HCT116 (cell line): Measurements from ENCODE around the gene WDR70.
"Not testable (repeated sequence)": the region's sequence is repeated elsewhere in the genome, so short reads cannot be mapped to it uniquely, and the experiment has no call there.

ENCODE experiments used
- CEBPB ChIP-seq: IDR thresholded peaks from 2 replicates; pipeline ENCODE4 v1.6.1; 2012; ENCODE audit warnings: low read depth
- CTCF ChIP-seq, 3 experiments: fragments of 200-600 bp in 1 of 3; sonication (generic) in 1 of 3; IDR thresholded peaks in 2 of 3; conservative IDR thresholded peaks in 1 of 3; 2 replicates each; pipeline ENCODE4 v1.5.1; 2012 to 2017; ENCODE audit warnings: low read depth in 2 of 3, low read length in 2 of 3, antibody characterized with exemption in 1 of 3, borderline replicate concordance in 1 of 3, control low read depth in 1 of 3, mild to moderate bottlenecking in 1 of 3, mixed read lengths in 1 of 3, mixed run types in 1 of 3, moderate library complexity in 1 of 3; ENCODE audit not compliant: insufficient read depth in 1 of 3
- EZH2 ChIP-seq: fragments of 200-600 bp; sonication (generic); IDR thresholded peaks from 2 replicates; pipeline ENCODE4 v1.6.1; 2017; ENCODE audit warnings: antibody characterized with exemption, mixed run types
- POLR2A ChIP-seq: IDR thresholded peaks from 2 replicates; pipeline ENCODE4 v1.7.0; 2011; ENCODE audit warnings: borderline replicate concordance; ENCODE audit not compliant: insufficient read depth, insufficient read length; ENCODE audit errors: extremely low read depth
- RAD21 ChIP-seq: IDR thresholded peaks from 2 replicates; pipeline ENCODE4 v1.6.1; 2012; ENCODE audit warnings: low read depth, mild to moderate bottlenecking
- SP1 ChIP-seq: IDR thresholded peaks from 2 replicates; pipeline ENCODE4 v1.6.1; 2012; ENCODE audit warnings: low read depth
- SRF ChIP-seq: IDR thresholded peaks from 2 replicates; pipeline ENCODE4 v1.6.1; 2012; ENCODE audit warnings: low read depth
- TF ChIP-seq, protein P1 (sequence below): IDR thresholded peaks from 2 replicates; pipeline ENCODE4 v1.6.1; 2011; ENCODE audit warnings: mild to moderate bottlenecking, low read length, moderate library complexity; ENCODE audit not compliant: insufficient replicate concordance; ENCODE audit errors: extremely low read depth
- TF ChIP-seq, protein P2 (sequence below): IDR thresholded peaks from 2 replicates; pipeline ENCODE4 v1.6.1; 2012; ENCODE audit warnings: low read depth

DNA sequence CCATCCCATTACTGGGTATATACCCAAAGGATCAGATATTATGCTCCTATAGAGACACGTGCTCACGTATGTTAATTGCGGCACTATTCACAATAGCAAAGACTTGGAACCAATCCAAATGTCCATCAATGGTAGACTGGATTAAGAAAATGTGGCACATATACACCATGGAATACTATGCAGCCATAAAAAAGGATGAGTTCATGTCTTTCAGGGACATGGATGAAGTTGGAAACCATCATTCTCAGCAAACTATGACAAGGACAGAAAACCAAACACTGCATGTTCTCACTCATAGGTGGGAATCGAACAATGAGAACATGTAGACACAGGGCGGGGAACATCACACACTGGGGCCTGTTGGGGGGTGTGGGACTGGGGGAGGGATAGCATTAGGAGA is 315.2 kb downstream of the WDR70 start:
- not testable (repeated sequence) for TF ChIP-seq EZH2; CTCF (IDR thresholded peaks at IDR 0.05 in 2 of 3, conservative IDR thresholded peaks at IDR 0.05 in 1 of 3; ENCODE audit: borderline replicate concordance in 1 of 3, insufficient read depth in 1 of 3, low read depth in 2 of 3, low read length in 2 of 3); POLR2A; CEBPB; RAD21; SRF; SP1
- TF ChIP-seq, protein P1, sequence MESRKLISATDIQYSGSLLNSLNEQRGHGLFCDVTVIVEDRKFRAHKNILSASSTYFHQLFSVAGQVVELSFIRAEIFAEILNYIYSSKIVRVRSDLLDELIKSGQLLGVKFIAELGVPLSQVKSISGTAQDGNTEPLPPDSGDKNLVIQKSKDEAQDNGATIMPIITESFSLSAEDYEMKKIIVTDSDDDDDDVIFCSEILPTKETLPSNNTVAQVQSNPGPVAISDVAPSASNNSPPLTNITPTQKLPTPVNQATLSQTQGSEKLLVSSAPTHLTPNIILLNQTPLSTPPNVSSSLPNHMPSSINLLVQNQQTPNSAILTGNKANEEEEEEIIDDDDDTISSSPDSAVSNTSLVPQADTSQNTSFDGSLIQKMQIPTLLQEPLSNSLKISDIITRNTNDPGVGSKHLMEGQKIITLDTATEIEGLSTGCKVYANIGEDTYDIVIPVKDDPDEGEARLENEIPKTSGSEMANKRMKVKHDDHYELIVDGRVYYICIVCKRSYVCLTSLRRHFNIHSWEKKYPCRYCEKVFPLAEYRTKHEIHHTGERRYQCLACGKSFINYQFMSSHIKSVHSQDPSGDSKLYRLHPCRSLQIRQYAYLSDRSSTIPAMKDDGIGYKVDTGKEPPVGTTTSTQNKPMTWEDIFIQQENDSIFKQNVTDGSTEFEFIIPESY = not testable (repeated sequence)
- TF ChIP-seq, protein P2, sequence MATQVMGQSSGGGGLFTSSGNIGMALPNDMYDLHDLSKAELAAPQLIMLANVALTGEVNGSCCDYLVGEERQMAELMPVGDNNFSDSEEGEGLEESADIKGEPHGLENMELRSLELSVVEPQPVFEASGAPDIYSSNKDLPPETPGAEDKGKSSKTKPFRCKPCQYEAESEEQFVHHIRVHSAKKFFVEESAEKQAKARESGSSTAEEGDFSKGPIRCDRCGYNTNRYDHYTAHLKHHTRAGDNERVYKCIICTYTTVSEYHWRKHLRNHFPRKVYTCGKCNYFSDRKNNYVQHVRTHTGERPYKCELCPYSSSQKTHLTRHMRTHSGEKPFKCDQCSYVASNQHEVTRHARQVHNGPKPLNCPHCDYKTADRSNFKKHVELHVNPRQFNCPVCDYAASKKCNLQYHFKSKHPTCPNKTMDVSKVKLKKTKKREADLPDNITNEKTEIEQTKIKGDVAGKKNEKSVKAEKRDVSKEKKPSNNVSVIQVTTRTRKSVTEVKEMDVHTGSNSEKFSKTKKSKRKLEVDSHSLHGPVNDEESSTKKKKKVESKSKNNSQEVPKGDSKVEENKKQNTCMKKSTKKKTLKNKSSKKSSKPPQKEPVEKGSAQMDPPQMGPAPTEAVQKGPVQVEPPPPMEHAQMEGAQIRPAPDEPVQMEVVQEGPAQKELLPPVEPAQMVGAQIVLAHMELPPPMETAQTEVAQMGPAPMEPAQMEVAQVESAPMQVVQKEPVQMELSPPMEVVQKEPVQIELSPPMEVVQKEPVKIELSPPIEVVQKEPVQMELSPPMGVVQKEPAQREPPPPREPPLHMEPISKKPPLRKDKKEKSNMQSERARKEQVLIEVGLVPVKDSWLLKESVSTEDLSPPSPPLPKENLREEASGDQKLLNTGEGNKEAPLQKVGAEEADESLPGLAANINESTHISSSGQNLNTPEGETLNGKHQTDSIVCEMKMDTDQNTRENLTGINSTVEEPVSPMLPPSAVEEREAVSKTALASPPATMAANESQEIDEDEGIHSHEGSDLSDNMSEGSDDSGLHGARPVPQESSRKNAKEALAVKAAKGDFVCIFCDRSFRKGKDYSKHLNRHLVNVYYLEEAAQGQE = not testable (repeated sequence)
